GM18858 (cell line): ENCODE results near the gene NMS.

Experiments used
- ATAC-seq: cut with Tn5 transposase; IDR thresholded peaks from one replicate; pipeline ENCODE4 v1.9.1; 2021; ENCODE audit not compliant: unreplicated experiment

NMS gene

GRCh38 chr2:100484390-100484789 is 14.1 kb downstream of the NMS start:
- ATAC-seq = no peak

GRCh38 chr2:100485396-100485795 is 15.1 kb downstream of the NMS start:
- ATAC-seq = no peak

GRCh38 chr2:100494712-100495111 is 24.4 kb downstream of the NMS start:
- ATAC-seq = no peak

- ATAC-seq = no peak
These were observed 32.5 kb downstream of the NMS start for GRCh38 chr2:100502782-100503181.

- no peak for ATAC-seq
These were observed 34.3 kb downstream of the NMS start for GRCh38 chr2:100504542-100504941.

GRCh38 chr2:100509066-100509465 is 38.8 kb downstream of the NMS start:
- no peak for ATAC-seq

GRCh38 chr2:100513650-100514049 is 43.4 kb downstream of the NMS start:
- ATAC-seq = no peak

- ATAC-seq = no peak
These were observed 47.3 kb downstream of the NMS start for GRCh38 chr2:100517556-100517955.

- ATAC-seq = no peak
These were observed 48.5 kb downstream of the NMS start for GRCh38 chr2:100518801-100519200.

GRCh38 chr2:100520224-100520623 is 49.9 kb downstream of the NMS start:
- ATAC-seq = no peak

- no peak for ATAC-seq
These were observed 52.1 kb downstream of the NMS start for GRCh38 chr2:100522430-100522829.

GRCh38 chr2:100524331-100524730 is 54.0 kb downstream of the NMS start:
- ATAC-seq = no peak

- ATAC-seq = no peak
These were observed 56.6 kb downstream of the NMS start for GRCh38 chr2:100526868-100527267.

GRCh38 chr2:100527440-100528015 is 57.2 kb downstream of the NMS start:
- ATAC-seq = no peak

- ATAC-seq = no peak
These were observed 58.9 kb downstream of the NMS start for GRCh38 chr2:100529176-100529575.

- no peak for ATAC-seq
These were observed 59.6 kb downstream of the NMS start for GRCh38 chr2:100529900-100530299.
